IPS-15b (cell line): ENCODE results near the gene MRPL19.
"Not testable (repeated sequence)": the region's sequence is repeated elsewhere in the genome, so short reads cannot be mapped to it uniquely, and the experiment has no call there.

Experiments used
- H3K27me3 ChIP-seq: one replicate; pipeline ENCODE4 v1.6.1; 2013; ENCODE audit warnings: low read length; ENCODE audit not compliant: control insufficient read depth, insufficient read depth
- H3K36me3 ChIP-seq: one replicate; pipeline ENCODE4 v1.6.1; 2013; ENCODE audit warnings: low read length; ENCODE audit not compliant: control insufficient read depth, insufficient read depth
- H3K4me1 ChIP-seq: one replicate; pipeline ENCODE4 v1.6.1; 2013; ENCODE audit warnings: mild to moderate bottlenecking, low read length; ENCODE audit not compliant: control insufficient read depth, insufficient read depth
- H3K4me3 ChIP-seq: one replicate; pipeline ENCODE4 v1.5.1; 2013; ENCODE audit warnings: low read depth, low read length
- H3K9ac ChIP-seq: one replicate; pipeline ENCODE4 v1.6.1; 2013; ENCODE audit warnings: low read depth, mild to moderate bottlenecking, low read length
- H3K9me3 ChIP-seq: one replicate; pipeline ENCODE4 v1.6.1; 2013; ENCODE audit warnings: mild to moderate bottlenecking, low read length; ENCODE audit not compliant: control insufficient read depth, insufficient read depth

The MRPL19 gene

DNA sequence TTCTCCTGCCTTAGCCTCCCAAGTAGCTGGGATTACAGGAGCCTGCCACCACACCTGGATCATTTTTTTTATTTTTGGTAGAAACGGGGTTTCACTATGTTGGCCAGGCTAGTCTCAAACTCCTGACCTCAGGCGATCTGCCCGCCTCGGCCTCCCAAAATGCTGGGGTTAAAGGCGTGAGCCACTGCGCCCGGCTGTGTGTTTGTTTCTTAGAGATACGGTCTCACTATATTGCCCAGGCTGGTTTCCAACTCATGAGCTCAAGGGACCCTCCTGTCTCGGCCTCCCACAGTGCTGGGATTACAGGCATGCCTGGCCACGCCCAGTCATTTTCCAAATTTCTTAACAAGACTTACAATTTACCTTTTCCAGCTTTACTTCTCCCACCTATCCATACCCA, 940 bp upstream of the MRPL19 start:
- Histone ChIP-seq H3K27me3 (no peaks in the 10 kb centered on the region), H3K9ac (no peak overlapping the region), H3K9me3 (no peaks in the 10 kb centered on the region), H3K4me1 (peaks cover 2% of the 10 kb centered on the region), H3K36me3 (peaks cover 5% of the 10 kb centered on the region), H3K4me3 (no peak overlapping the region)

DNA sequence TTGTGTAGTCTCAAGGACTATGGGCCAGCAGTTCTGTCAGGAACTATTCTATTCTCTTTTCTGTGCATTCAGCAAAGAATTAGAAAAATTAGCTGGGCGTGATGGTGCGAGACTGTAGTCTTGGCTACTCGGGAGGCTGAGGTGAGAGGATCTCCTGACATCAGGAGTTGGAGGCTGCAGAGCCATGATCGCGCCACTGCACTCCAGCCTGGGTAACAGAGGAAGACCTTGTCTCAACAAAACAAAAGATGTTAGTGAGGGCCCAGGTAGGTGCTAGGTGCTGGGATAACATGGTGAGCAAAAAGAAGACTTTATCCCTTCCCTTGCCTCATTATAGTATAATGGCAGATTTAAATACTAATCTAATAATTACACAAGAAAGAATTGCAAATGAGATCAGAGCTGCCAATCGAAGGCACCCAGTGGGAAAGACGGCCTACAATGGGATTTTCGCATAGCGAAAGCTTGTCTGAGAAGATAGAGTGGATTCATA, 447 bp upstream of the MRPL19 start:
- Histone ChIP-seq H3K4me3 (peak overlapping the region; percentile 93), H3K9ac (peak overlapping the region; percentile 93), H3K36me3 (peaks cover 9% of the 10 kb centered on the region), H3K9me3 (no peaks in the 10 kb centered on the region), H3K27me3 (no peaks in the 10 kb centered on the region), H3K4me1 (peaks cover 2% of the 10 kb centered on the region)

DNA sequence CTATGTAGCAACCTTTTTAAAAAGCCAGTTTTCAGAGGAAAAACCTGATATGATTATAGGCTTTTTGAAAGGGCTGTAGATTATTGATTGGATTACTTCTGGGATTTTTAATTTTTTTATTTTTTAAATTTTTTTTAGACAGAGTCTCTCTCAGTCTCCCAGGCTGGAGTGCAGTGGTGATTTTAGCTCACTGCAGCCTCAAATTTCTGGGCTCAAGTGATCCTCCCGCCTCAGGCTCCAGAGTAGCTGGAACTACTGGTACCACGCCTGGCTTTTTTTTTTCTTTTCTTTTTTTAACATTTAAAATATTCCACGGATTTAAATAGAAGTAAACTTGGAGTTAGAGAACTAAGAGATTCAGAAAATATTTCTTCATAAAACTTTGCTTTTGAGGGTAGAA, 1.2 kb downstream of the MRPL19 start:
- Histone ChIP-seq H3K4me1 (peaks cover 2% of the 10 kb centered on the region), H3K9ac (peak overlapping the region; percentile 93)

DNA sequence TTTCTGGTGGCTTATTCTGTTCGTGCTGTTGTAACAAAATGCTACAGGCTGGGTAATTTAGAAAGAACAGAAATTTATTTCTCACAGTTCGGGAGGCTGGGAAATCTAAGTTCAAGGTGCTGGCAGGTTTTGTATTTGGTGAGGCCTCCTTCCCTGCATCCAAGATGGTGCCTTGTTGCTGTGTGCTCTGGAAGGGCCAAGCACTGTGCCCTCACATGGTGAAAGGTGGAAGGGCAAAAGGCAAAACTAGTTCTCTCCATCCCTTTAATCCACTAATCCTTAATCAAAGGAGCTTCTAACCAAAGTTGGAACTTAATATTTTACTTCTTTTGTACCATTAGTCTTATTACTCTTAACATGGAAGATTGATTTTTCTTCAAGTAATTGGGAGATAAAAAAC, 7.4 kb downstream of the MRPL19 start:
- no peaks in the 10 kb centered on the region for H3K4me1 ChIP-seq
- H3K9ac ChIP-seq, result no peak overlapping the region
- H3K27me3 ChIP-seq, result no peaks in the 10 kb centered on the region
- peaks cover 30% of the 10 kb centered on the region for H3K36me3 ChIP-seq
- H3K4me3 ChIP-seq, result no peak overlapping the region
- no peaks in the 10 kb centered on the region for H3K9me3 ChIP-seq

More for the DNA sequence above, 1.2 kb downstream of the MRPL19 start:
- H3K27me3 ChIP-seq, result no peaks in the 10 kb centered on the region
- peak overlapping the region; percentile 93 for H3K4me3 ChIP-seq
- no peaks in the 10 kb centered on the region for H3K9me3 ChIP-seq
- H3K36me3 ChIP-seq, result peaks cover 18% of the 10 kb centered on the region

DNA sequence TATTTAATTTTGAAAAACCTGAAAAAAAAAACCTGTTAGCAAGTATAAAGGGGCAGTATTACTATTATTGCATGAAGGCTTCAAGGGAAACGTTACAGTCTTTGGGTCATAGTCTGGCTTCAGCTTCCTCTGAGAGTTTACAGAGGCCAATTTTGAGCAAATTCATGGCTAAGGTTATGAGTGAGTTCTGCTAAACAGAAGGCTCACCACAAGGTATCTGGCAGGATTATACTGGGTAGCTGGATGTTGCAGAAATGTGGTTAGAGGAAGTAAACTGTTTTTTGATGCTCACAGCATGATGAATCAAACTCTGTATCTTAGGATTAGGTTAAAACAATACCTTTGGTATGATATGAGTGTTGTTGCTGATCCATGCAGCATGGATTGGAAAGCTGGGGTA, 9.3 kb downstream of the MRPL19 start:
- no peak overlapping the region for H3K9ac ChIP-seq
- H3K4me1 ChIP-seq, result peaks cover 2% of the 10 kb centered on the region
- no peaks in the 10 kb centered on the region for H3K27me3 ChIP-seq
- H3K9me3 ChIP-seq, result no peaks in the 10 kb centered on the region
- H3K36me3 ChIP-seq, result peaks cover 22% of the 10 kb centered on the region
- H3K4me3 ChIP-seq, result no peak overlapping the region

DNA sequence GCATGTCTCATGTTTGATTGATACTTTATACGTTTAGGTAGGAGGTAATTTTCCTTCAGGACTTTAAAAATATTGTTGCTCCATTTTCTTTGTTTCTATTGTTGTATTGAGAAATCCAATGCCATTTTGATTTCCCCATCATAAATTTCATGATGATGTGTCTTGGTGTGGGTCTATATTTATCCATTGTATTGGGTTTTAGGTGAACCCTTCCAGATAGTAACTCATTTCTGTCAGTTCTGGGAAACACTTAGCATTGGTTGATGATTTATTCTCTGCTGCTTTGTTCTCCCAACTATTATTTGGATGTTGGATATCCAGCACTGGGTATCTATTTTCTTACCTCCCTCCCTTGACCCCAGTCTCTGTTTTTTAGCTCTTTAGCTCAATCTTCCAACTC, 10.0 kb downstream of the MRPL19 start:
- Histone ChIP-seq H3K9ac (no peak overlapping the region), H3K4me3 (no peak overlapping the region), H3K27me3 (no peaks in the 10 kb centered on the region), H3K9me3 (no peaks in the 10 kb centered on the region), H3K36me3 (peaks cover 17% of the 10 kb centered on the region), H3K4me1 (peaks cover 4% of the 10 kb centered on the region)

DNA sequence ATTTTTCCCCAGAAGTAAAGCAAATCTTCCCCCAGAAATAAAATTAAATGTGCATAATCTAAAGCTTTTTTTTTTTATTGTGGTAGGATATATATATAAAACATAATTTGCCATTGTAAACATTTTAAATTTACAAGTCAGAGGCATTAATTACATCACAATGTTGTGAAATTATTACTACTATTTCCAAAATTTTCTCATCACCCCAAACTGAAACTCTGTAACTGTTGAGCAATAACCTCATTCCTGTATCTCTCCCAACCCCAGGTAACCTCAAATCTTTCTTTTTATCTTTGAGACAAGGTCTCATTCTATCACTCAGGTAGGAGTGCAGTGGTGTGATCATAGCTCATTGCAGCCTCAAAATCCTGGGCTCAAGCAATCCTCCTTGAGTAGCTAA, 11.2 kb downstream of the MRPL19 start:
- Histone ChIP-seq H3K4me1 (peaks cover 4% of the 10 kb centered on the region), H3K36me3 (peaks cover 12% of the 10 kb centered on the region), H3K27me3 (no peaks in the 10 kb centered on the region), H3K9ac (no peak overlapping the region), H3K9me3 (no peaks in the 10 kb centered on the region), H3K4me3 (no peak overlapping the region)

DNA sequence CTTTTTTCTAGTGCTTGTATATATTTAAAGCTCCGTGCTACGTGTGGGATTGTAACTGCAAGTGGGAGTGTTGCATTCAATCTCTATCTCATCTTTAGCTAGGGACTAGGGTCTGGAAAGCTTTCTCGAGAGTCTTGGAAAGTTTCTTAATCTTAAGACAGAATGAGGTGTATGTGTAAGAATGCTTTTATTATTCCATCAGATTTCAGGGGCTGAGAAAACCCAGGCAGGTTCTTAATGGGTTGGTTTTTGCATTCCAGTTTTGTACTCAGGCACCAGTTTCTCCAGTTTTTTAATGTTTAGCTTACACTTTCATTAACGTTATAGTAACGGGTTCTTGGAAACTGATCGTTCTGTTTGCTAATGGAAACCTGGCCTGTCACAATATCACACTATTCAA, 20.3 kb downstream of the MRPL19 start:
- Histone ChIP-seq H3K4me1 (peaks cover 10% of the 10 kb centered on the region), H3K9me3 (no peaks in the 10 kb centered on the region), H3K4me3 (no peak overlapping the region), H3K27me3 (no peaks in the 10 kb centered on the region), H3K36me3 (no peaks in the 10 kb centered on the region), H3K9ac (no peak overlapping the region)

DNA sequence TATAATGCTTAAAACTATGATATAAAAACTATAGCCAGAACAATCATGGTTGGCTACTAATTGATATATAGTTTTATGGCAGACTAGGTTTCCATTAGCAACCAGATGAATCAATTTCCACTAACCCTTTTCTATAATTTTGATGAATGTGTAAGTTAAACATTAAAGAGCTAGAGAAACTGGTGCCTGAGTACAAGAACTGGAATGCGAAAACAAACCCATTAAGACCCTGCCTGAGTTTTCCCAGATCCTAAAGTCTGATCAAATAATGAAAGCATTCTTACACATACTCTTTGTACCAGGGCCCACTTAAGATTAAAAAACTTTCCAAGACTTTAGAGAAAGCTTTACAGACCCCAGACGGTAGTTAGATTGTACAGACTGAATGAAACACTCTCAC, 21.3 kb downstream of the MRPL19 start:
- Histone ChIP-seq H3K27me3 (no peaks in the 10 kb centered on the region), H3K4me1 (peaks cover 10% of the 10 kb centered on the region), H3K4me3 (no peak overlapping the region), H3K9ac (no peak overlapping the region), H3K36me3 (no peaks in the 10 kb centered on the region), H3K9me3 (no peaks in the 10 kb centered on the region)

DNA sequence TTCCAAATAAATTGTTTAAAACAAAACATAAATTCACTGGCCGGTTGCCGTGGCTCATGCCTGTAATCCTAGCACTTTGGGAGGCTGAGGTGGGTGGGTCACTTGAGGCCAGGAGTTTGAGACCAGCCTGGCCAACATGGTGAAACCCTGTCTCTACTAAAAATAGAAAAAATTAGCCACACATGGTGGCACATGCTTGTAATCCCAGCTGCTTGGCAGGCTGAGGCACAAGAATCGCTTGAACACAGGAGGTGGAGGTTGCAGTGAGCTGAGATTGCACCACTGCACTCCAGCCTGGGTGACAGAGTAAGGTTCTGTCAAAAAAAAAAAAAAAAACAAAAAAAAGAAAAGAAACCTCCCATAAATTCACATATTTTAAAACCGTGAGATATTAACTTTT, 28.8 kb downstream of the MRPL19 start:
- H3K9me3 ChIP-seq, H3K4me3 ChIP-seq, H3K4me1 ChIP-seq, H3K9ac ChIP-seq, H3K27me3 ChIP-seq, H3K36me3 ChIP-seq: not testable (repeated sequence)

DNA sequence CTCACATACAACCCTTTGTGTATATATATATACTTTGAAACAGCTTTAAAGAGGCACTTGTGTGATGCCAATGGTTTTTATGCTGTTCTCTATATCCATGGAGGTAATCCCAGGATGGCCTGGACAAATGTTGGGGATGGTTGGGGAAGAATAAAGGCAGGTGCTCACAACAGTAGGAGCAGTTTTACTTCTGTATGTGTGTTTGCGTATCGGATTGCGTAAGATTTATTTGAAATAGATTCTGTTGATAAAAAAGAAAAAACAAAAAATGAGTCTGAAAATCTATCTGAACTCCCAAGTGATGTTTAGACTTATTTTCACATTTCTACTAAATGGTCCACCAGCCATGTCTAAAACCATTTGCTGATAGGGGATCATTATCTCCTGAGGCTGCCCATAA, 29.3 kb downstream of the MRPL19 start:
- H3K27me3 ChIP-seq, result no peaks in the 10 kb centered on the region
- H3K4me3 ChIP-seq, result no peak overlapping the region
- no peaks in the 10 kb centered on the region for H3K4me1 ChIP-seq
- no peak overlapping the region for H3K9ac ChIP-seq
- no peaks in the 10 kb centered on the region for H3K9me3 ChIP-seq
- H3K36me3 ChIP-seq, result no peaks in the 10 kb centered on the region

DNA sequence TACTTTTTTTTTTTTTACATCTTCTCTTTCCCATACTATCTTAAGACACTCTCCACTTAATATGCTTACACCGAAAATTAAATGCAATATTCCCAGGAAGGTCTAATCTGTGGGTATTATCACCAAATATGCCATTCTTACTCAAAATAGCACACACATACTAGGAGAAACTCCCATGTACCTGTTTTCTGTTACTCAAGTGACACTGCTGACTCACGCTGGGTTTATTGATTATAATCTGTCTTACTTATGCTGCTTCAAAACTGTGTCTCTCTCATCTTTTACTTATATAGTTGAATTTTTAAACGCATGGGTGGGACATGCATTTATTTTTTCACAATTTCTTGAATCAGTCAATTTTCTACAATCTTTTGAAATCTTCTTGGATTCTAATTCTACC, 29.9 kb downstream of the MRPL19 start:
- Histone ChIP-seq H3K9me3 (no peaks in the 10 kb centered on the region), H3K36me3 (no peaks in the 10 kb centered on the region), H3K4me1 (no peaks in the 10 kb centered on the region), H3K4me3 (no peak overlapping the region), H3K27me3 (no peaks in the 10 kb centered on the region), H3K9ac (no peak overlapping the region)

DNA sequence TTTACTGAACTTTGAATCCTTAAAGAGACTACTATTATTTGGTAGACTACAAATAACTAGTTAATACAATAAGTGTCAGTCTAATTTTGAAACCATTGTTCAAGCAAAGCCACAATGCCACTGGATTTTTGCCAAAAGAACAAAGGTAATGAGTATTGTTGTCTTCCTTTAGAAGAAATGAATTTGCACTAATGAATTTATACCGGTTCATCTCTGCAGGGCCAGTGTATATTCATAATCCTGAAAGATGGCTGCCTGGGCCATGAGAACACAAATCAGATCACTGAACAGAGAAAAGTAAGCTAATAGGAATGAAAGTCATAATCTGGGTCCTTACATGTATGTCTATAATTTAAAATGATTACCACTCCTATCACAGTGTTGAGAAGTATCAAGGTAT, 33.0 kb downstream of the MRPL19 start:
- Histone ChIP-seq H3K9ac (no peak overlapping the region), H3K27me3 (no peaks in the 10 kb centered on the region), H3K9me3 (no peaks in the 10 kb centered on the region), H3K4me3 (no peak overlapping the region), H3K4me1 (no peaks in the 10 kb centered on the region), H3K36me3 (no peaks in the 10 kb centered on the region)
